HTERT RPE-1 (cell line): ENCODE data around the gene TLL2.

ENCODE experiments used
- in situ Hi-C: fragments of 300-500 bp; cut with MboI; formaldehyde crosslinking; loops from 4 replicates; pipeline ENCODE4 v1.14.3; 2020; ENCODE audit warnings: low sequenced_read_pairs

TLL2 gene

DNA sequence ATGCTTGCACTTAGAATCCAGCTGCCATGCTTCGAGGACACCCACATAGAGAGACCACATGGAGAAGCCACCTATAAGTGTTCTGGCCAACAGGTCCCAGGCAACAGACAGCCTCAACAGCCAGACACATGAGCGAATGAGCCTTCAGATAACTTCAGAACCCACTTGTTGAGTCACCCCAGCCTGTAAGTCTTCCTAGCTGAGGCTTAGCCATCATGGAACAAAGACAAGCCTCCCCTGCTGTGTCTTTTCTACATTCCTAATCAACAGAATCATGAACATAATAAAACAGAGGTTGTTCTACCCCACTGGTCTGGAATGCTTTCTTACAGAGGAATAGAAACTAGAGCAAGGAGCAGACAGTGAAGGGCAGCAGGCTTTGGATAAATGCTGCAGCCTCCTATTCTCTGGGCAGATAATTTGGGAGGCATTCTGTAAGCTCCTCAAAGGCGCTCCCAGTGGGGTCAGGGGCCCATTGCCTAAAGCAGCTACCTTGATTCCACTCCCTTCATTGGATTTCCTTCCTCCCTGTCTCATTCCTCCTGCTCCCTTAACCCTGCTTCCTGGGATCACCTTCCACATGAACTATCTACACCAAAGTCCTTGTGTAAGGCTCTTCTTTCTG is 4.6 kb downstream of the TLL2 start:
- in situ Hi-C loops = no loop called here

DNA sequence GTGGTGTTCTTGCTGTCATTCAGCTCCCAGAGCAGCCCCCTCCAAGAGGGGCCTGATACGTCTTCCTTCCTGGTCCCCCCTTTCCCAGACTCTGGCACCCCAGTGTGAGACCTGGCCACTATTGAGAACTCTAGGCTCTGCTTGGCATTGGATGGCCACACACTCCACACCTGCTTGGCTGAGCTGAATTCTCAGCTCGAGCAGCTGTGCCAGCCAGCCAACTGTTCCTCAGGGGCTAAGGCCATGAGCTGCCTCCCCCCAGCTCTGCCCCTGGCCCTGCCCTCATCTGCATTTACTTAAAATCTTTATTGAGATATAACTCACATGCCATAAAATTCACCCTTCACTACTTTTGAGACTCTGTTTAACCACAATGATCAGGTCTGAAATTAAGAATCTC is 6.7 kb downstream of the TLL2 start:
- in situ Hi-C loops = no loop called here

DNA sequence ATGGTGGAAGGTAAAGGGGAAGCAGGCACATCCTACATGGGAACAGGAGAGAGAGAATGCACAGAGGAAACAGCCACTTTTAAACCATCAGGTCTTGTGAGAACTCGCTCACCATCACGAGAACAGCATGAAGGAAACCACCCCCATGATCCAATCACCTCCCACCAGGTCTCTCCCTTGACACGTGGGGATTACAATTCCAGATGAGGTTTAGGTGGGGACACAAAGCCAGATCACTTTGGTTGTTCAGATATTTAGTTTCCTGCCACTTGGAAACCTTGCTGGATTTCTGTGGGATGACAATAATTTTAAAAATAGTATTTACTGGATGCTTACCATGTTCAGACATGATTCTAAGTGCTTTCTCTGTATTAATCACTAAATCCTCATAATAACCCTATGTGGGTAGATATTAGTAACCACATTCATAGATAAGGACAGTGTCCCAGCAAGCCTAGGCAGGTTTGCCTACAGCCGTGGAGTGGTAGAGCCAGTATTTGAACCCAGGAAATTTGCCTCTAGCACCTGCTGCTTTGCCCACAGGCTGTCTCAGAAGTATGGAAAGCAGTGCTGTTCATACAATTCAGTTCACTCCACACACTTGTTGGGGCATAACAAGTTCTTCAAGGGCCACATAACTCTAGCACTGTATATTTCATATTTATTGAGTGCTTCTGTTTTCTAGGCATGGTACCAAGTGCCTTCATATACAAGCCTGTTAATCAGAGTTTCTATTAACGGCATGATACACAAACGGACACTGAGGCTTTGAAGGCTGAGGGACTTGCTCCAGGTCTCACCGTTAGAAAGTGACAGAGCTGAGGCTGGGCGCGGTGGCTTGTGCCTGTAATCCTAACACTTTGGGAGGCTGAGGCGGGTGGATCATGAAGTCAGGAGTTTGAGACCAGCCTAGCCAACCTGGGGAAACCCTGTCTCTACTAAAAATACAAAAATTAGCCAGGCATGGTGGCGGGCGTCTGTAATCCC is 8.3 kb downstream of the TLL2 start:
- in situ Hi-C loops = no loop called here

DNA sequence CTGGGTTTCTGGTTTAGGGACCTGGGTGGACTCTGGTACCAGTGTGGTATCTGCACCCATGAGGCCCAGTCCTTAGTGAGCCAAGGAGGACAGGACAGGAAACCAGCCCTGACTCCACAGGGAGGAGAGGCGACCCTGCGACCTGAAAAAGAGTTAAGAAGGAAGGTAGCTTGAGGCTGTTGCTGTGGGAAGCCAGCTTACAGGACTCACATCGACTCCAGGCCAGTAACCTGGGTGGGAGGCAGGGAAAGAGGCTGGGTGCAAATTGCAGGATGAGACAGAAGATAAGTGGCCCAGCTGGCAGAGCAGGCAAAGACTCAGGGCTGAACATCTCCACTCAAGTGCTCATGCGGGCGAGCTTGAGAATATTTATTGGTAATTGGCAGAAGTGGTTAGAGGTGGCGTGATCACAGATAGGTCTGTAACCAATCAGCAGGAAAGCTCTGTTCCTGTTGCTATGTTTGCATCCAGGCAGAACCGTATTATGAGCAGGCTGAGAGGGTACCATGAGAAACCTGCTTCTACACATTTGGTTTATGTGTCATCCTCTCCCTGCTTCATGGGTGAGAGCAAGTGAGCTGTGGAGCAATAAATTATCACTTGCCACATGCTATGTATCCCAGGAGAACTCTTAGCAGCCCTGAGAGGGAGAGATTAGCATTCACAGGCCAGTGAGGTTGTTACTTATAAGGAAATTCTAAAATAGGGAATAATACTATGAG is 11.0 kb downstream of the TLL2 start:
- in situ Hi-C loops = no loop called here

DNA sequence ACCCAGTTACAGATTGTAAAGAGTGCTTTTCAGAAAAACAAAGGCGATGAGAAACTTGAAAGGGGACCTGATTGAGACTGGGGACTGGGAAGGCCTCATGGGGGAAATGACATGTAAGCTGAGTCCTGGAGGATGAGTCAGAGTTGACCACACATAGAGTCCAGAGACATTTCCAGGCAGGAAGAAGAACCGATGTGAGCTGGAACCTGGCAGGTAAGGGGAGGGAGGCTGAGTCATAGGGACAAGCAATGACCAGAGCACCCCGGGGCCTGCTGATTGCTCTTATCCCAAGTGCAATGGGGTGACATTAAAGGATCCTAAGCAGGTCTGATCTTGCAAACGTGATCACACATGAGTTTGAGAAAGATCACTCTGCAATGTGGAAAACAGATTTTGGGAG is 11.7 kb downstream of the TLL2 start:
- in situ Hi-C loops = no loop called here

DNA sequence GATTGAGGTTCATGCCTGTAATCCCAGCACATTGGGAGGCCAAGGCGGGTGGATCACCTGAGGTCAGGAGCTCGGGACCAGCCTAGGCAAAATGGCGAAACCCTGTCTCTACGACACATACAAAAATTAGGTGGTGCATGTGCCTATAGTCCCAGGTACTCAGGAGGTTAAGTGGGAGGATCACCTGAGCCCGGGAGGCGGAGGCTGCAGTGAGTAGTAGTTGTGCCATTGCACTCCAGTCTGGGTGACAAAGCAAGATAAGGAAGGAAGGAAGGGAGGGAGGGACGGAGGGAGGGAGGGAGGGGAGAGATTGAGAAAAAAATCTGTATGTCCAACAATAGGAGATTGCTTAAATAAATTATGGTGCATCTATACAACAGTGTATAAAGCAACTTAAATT is 13.2 kb downstream of the TLL2 start:
- in situ Hi-C loops = no loop called here

DNA sequence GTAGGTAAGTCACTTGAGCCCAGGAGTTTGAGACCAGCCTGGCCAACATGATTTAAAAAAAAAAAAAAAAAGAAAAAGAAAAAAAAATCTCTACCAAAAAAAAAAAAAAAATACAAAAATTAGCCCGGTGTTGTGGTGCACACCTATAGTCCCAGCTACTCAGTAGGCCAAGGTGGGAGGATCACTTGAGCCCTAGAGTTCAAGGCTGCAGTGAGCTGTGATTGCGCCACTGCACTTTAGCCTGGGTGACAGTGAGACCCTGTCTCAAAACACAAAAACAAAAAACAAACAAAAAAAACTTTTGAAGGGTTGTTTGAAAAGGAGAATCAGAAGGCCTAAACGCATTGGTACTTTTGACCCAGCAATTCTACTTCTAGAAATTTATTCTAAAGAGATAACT is 13.7 kb downstream of the TLL2 start:
- in situ Hi-C loops = no loop called here

DNA sequence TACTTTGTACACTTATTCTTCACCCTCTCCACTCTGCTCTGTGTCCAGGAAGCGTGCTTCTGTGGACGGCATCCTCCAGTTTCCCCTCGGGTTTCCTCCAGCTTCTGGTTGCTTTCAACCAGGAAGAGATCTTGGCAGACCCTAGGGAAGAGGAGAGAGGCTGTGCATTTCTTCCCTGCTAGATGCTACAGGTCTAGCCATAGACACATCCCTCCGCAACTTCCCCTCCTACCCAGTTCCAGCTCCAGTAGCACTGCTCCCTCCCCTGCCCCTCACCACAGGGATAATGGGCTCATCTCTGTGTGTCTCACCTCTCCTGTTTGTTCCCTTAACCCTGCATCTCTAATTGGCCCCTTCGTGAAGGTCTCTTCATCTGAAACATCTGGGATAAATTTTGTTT is 16.3 kb downstream of the TLL2 start:
- in situ Hi-C loops = no loop called here

DNA sequence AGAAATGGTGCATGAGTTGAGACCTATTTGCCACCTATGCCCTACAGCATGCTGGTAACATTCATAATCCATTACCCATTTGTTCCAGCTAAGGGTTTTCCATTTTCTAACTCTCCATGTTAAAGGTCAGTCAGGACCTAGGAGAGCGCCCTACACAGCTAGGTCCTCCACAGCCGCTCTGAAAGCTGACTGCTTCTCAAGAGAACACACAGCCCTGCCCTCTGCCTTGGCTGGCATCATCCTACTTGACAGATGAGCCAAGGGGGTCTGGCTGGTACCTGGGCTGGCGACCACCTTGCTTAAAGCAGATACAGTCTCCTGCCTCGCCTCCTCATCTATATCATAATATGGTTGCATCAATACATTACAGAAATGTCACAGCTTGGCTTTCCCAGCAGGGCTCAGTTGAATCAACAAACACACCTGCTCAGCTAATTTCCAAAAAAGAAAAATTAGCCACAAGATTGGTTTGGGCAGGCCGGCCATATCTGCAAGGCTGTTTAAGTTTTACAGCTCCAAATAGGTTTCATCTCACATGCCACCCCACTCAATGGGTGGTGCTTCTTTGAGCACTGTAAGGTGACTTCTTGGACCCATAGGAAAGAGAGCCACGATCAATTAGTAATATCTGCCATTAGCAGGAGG is 17.3 kb downstream of the TLL2 start:
- in situ Hi-C loops = no loop called here

DNA sequence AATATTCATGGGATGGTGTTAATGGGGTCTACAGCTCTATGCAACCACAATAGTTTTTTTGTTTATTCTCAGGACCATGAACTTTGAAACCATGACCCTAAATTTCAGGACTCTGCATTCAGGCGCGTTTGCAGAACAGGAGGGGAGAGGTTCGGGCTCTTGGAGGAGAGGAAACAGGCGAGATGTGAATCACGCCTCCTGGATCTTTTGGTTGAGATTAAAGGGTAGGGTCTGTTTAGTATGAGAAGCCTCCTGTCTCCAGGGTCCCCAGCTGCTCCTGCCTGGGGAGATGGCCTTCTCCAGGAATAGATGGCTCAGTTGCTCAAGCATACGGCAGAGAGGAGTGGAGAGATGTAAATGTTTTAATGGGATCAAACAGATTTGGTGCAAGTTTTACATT is 18.2 kb downstream of the TLL2 start:
- in situ Hi-C loops = no loop called here

DNA sequence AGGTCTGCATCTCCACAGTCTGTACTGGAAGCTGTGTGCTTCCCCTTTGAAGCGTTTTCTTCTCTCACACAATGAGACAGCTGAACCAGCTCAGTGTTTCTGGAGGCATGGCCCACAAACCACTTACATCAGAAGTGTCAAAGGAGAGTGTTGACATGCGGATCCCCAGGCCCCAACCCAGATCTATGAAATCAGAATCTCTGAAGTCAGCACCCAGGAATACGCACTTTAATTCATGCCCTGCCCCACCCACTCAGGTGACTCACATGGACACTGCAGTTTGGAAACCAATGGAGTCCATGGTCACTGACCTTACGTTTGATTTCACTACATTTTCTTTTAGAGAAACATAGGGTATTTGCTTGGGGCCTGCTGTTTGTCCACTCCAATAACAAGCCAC is 19.0 kb downstream of the TLL2 start:
- in situ Hi-C loops = no loop called here

DNA sequence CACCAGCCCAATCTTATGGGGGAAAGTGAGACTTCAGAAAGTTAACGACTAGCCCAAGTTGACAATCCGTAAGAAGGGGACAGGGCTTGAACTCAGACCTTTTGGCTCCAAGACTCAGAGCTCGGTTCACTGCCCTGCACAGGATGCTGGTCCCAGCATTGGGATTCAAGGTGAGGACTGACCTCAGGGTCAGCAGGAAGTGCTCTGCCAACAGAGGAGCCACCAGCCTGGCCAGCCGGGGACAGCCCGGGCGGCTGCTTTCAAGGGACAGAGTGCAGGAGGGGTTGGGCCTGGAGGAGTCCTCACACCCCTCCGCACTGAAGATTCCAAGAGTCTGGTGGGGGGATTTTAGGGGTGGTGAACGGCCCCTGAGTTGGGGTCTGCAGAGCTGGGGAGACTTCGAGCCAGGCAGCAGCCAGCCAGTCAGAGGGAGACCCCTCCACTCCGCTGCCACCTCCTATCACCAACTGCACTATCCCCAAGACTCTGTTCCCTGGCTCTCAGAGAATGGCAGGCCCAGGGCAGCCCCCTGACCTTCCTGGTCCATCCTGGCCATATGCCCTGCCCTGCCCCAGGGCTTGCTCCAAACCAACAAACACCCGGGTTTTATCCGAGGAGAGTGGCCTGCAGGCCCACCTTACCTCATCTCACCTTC is 19.7 kb downstream of the TLL2 start:
- in situ Hi-C loops = no loop called here

DNA sequence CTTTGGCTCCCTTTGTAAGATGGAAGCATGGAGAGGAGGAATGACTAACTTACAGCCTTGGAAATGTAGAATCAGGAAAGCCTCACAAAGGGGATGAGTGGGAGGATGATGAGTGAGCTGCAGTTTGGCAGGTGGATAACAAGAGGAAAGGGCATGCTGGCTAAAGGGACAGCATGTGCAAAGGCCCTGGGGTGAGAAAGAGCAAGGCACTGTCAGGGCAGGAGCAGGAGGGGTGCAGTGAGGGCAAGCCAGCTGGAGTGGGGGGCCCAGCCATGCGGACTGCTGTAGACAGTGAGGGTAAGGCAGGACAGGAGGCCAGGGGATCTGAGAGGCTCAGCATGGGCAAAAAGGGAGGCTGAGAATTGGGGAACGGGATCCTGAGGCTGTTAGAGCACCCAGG is 20.5 kb downstream of the TLL2 start:
- in situ Hi-C loops = no loop called here

DNA sequence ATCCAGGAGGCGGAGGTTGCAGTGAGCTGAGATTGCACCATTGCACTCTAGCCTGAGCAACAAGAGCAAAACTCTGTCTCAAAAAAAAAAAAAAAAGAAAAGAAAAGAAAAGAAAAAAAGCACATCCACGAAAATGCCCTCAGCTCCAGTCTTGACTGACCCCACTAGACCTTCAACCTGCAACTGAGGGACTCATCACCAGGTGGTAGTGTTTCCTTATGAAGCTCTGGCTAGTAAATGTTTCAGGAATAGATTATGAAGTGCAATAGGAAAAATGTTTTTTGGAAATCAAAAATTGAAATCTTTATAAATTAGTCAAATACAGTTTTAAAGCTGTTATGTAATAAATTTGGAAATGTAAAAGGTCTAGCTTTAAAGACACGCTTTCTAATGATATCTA is 22.4 kb downstream of the TLL2 start:
- in situ Hi-C loops = no loop called here

DNA sequence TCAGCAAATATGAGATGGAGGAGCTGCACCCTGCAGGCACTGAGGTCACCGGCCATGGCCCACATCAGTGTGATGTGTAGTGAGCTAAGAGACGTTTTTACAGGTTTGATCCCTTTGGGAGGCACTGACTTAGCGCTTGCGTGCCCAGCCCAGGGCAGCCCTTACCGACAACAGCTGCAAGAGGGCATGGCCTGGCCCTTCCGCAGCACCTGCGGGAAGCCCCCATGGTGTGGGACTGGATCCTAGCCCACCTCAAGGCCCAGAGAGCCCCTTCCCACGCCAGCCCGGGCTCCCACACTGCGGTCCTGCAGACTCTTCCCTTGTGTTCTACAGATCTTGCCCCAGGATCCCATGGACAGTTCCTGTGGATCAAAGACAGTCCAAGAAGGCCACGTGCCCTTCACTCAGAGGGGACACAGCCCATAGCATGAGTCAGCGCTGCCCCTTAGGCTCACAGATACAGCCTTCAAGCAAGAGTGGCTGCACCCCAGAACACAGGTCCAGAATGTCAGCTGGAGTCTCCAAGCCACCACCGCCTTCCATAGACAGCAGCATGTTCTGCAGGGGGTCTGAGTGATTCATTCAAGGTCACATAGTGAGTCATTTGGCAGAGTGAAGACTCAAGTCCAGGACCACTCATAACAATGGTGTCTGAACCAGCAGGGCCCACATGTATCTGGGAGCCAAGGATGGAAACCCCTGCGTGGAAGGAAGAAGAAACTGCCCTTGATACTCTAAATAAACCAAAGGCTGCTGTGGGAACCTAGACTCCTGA is 25.4 kb downstream of the TLL2 start:
- in situ Hi-C loops = no loop called here

DNA sequence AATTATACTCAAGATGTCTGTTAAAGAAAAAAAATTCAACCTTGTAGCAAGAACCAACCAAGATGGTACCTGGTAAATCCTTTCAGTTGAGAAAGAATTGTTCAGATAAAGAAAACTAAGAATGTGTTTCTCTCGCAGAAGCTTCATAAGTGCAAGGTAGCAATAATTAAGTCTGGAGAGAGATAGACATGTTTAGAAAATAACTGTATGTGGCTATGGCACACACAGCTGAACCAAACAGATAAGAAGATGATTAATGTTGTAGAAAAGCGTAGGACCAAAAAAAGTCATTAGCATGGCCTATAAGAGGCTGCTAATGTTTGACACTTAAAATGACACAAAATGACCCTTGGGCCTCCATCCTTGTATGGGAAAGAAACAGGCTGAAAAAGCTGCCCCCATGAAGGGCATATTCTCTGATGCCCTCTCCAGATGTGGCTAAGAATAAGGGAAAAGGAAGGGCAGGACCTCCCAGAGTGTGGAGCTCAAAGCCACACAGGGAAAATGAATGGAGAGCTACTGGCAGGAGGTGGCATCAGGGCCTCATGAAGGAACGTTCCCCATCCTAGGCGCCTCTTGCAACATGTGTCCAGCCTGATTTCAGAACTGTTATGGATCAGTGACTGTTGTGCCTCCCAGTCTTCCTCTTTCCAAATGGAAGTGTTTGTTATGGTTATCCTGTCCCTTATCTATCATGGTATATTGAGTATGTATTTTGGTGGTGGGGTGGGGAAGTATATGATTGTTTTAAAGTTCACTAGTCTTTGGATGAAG is 30.7 kb downstream of the TLL2 start:
- in situ Hi-C loops = no loop called here

DNA sequence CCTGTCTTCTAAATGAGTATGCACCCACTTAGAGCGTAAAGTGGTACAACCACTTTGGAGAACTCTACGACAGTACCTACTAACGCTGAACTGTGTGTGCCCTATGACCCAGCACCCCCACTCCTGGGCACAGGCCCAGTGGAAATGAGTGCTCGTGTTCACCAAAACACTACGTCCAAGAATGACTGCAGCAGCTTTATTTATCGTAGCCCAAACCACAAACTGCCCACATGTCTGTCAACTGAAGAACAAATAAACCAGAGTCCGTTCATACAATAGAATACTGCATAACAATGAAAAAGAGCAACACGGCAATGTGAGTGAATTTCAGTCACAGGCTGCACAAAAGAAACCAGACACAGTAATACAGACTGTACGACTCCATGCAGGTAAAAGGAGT is 35.4 kb downstream of the TLL2 start:
- in situ Hi-C loops = no loop called here

DNA sequence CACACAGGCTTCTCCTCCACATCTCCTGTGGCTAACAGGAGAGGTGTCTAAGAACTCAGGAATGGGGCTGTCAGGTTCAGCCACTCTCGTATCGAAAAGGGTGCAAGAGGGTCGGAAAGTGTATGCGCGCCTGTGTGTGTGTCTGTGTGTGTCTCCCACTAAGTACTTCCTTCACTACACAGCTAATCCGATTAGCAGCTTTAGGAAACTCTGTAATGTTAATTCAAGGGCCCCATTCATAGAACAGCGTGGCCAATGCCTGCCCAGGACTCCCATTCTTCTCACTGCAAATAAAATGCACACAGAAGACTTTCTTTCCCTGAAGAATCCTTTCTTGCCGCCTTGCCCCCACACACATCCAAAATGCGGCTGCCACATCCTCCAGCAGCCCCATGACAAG is 39.9 kb downstream of the TLL2 start:
- in situ Hi-C loops = no loop called here

DNA sequence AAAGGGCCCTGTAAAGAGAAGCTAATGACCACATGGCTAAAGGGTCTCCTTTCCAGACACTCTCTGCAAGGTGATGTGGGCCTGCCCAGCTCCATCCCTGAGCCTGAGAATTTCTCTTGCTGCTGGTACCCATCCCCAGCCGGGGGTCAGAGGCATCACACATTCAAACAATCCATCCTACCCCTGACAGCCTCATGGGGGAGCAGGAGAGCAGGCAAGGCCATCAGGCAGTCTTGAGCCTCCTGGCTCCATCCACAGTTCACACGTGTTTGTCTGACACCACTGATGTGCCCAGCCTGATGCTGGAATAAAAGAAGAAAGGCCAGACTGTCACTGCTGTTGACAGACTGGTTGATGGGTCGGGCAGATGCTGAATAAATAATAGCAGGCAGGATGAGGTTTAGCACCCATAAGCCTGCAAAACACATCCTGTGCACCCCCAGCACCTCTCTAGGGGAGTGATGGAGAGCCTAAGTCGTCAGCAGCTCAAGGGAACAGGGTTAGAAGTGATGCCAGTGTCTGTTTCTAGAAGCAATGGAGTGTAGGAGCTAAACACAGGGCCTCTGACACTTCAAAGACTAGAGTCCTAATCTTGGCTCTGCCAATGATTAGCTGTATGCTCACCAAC is 43.5 kb downstream of the TLL2 start:
- in situ Hi-C loops = no loop called here
